Hepatocyte (in vitro differentiated cells): ENCODE measurements around the gene CPE. TPM values are rescaled to one million over a fixed set of nuclear protein-coding genes. Genes with fewer than 3 reads are reported as not detected.

ENCODE experiments used
- DNase-seq: peaks from one replicate; pipeline ENCODE4 v3.0.0-alpha.2; 2016; ENCODE audit warnings: low spot score
- H2AFZ ChIP-seq: fragments of 200-600 bp; sonication (generic); 2 replicates; pipeline ENCODE4 v1.6.0; 2016; ENCODE audit warnings: antibody characterized with exemption, mild to moderate bottlenecking
- H3K27ac ChIP-seq: fragments of 200-600 bp; sonication (generic); 2 replicates; pipeline ENCODE4 v1.5.1; 2016; ENCODE audit warnings: mild to moderate bottlenecking
- H3K27me3 ChIP-seq: fragments of 200-600 bp; sonication (generic); 2 replicates; pipeline ENCODE4 v1.6.1; 2016
- H3K36me3 ChIP-seq: fragments of 200-600 bp; sonication (generic); replicated peaks from 2 replicates; pipeline ENCODE4 v1.5.1; 2016; ENCODE audit warnings: low read depth; ENCODE audit not compliant: insufficient read depth
- H3K4me1 ChIP-seq: fragments of 200-600 bp; sonication (generic); 2 replicates; pipeline ENCODE4 v1.5.1; 2016; ENCODE audit warnings: mild to moderate bottlenecking, moderate library complexity; ENCODE audit not compliant: insufficient read depth
- H3K4me2 ChIP-seq: fragments of 200-600 bp; sonication (generic); 2 replicates; pipeline ENCODE4 v1.6.0; 2016
- H3K4me3 ChIP-seq: fragments of 200-600 bp; sonication (generic); 2 replicates; pipeline ENCODE4 v1.5.1; 2016; ENCODE audit warnings: mild to moderate bottlenecking
- H3K79me2 ChIP-seq: fragments of 200-600 bp; sonication (generic); 2 replicates; pipeline ENCODE4 v1.6.0; 2017; ENCODE audit warnings: mild to moderate bottlenecking
- H3K9me2 ChIP-seq: fragments of 200-600 bp; sonication (generic); replicated peaks from 2 replicates; pipeline ENCODE4 v1.6.0; 2017; ENCODE audit warnings: mild to moderate bottlenecking; ENCODE audit not compliant: insufficient read depth
- H3K9me3 ChIP-seq: fragments of 200-600 bp; sonication (generic); 2 replicates; pipeline ENCODE4 v1.5.1; 2016; ENCODE audit warnings: low read depth, mild to moderate bottlenecking
- H4K20me1 ChIP-seq: fragments of 200-600 bp; sonication (generic); 2 replicates; pipeline ENCODE4 v1.6.0; 2016; ENCODE audit warnings: mild to moderate bottlenecking; ENCODE audit not compliant: insufficient read depth, poor library complexity, severe bottlenecking
- EZH2 ChIP-seq: fragments of 200-600 bp; sonication (generic); IDR thresholded peaks from 2 replicates; pipeline ENCODE4 v1.6.1; 2016; ENCODE audit warnings: antibody characterized with exemption, mild to moderate bottlenecking, borderline replicate concordance
- EZH2phosphoT487 ChIP-seq: fragments of 200-600 bp; sonication (generic); IDR thresholded peaks from one replicate; pipeline ENCODE4 v1.6.1; 2018; ENCODE audit warnings: antibody characterized with exemption, mild to moderate bottlenecking, low read depth, moderate library complexity; ENCODE audit not compliant: unreplicated experiment, severe bottlenecking
- WGBS: methylation state at CpG from one replicate; pipeline ENCODE4 v1.1.6; 2016; ENCODE audit warnings: low lambda C conversion rate; ENCODE audit errors: missing lambda C conversion rate; 5-methylcytosine and 5-hydroxymethylcytosine counted together
- polyA plus RNA-seq: library from polyadenylated mRNA; unstranded; fragments of >200 nt; fragmentation: Nextera tagmentation; extraction: Ambion mirVana; gene quantifications from 2 replicates; pipeline ENCODE4 v1.2.1, GENCODE V29; 2016
- total RNA-seq: library from RNA; depleted of rRNA; stranded (reverse); fragments of >200 nt; gene quantifications from 2 replicates; pipeline ENCODE4 v1.2.3, GENCODE V29; 2014
- TF ChIP-seq, protein P1 (sequence below): fragments of 200-600 bp; sonication (generic); IDR thresholded peaks from 2 replicates; pipeline ENCODE4 v1.5.1; 2016; ENCODE audit warnings: antibody characterized with exemption, mild to moderate bottlenecking; ENCODE audit not compliant: poor library complexity

CPE gene
- total and polyA plus RNA-seq, 2 experiments from 2014 or later = 66.4 to 106 TPM

DNA sequence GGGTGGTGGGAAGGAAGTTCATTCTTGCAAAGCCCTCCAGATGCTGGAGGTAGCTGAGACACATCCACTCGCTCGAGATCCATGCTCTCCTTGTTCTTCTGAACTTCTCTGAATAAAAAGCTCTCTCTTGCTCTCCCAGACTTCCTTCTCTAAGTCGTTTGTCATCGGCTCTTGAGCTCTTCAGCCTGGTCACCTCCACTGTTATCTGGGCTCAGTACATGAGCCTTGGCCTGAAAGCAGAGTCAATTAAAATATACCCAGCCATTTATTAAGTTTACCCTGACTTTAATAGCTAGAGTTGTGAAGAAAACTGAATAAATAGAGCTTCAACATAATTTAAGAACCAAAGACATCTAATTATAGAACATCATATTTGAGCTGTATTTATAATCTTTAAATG lies 99.0 kb downstream of the CPE start:
- Histone ChIP-seq H3K27ac (no peak overlapping the region), H4K20me1 (no peaks in the 10 kb centered on the region), H2AFZ (no peak overlapping the region), H3K4me1 (no peaks in the 10 kb centered on the region), H3K9me2 (no peaks in the 10 kb centered on the region), H3K4me3 (no peak overlapping the region), H3K79me2 (no peaks in the 10 kb centered on the region), H3K9me3 (peaks cover 2% of the 10 kb centered on the region), H3K36me3 (no peaks in the 10 kb centered on the region), H3K27me3 (no peaks in the 10 kb centered on the region), H3K4me2 (no peak overlapping the region)
- WGBS = 94% methylated on average over 4 of the region's 4 CpGs
- no peak for TF ChIP-seq EZH2phosphoT487
- TF ChIP-seq, protein P1, sequence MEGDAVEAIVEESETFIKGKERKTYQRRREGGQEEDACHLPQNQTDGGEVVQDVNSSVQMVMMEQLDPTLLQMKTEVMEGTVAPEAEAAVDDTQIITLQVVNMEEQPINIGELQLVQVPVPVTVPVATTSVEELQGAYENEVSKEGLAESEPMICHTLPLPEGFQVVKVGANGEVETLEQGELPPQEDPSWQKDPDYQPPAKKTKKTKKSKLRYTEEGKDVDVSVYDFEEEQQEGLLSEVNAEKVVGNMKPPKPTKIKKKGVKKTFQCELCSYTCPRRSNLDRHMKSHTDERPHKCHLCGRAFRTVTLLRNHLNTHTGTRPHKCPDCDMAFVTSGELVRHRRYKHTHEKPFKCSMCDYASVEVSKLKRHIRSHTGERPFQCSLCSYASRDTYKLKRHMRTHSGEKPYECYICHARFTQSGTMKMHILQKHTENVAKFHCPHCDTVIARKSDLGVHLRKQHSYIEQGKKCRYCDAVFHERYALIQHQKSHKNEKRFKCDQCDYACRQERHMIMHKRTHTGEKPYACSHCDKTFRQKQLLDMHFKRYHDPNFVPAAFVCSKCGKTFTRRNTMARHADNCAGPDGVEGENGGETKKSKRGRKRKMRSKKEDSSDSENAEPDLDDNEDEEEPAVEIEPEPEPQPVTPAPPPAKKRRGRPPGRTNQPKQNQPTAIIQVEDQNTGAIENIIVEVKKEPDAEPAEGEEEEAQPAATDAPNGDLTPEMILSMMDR = no peak
- TF ChIP-seq EZH2 = no peak
- no peak for DNase-seq

DNA sequence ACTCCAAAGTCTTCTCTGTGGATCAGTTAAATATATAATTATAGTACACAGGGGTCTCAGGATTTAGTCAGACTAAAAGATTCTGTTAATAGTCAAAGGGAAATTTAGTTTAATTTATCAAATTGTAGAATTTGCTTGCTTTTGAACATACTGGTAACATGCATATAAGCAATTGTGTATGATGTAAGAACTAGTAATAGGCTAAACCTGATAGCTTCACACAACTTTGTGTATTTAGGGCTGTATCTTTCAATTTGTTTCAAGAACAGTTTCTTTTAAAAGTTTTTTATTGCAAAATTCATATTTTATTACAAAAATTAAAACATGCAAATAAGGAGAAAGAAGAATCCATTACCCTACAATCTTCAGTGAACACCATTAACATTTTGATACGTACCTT lies 99.5 kb downstream of the CPE start:
- H3K27ac ChIP-seq = no peak overlapping the region
- H3K4me2 ChIP-seq = no peak overlapping the region
- H2AFZ ChIP-seq = no peak overlapping the region
- no peaks in the 10 kb centered on the region for H3K9me3 ChIP-seq
- DNase-seq = no peak
- no peaks in the 10 kb centered on the region for H3K27me3 ChIP-seq
- no peaks in the 10 kb centered on the region for H3K9me2 ChIP-seq
- no peak overlapping the region for H3K4me3 ChIP-seq
- H4K20me1 ChIP-seq = no peaks in the 10 kb centered on the region
- H3K79me2 ChIP-seq = no peaks in the 10 kb centered on the region
- TF ChIP-seq EZH2 = no peak
- TF ChIP-seq, protein P1 = no peak
- TF ChIP-seq EZH2phosphoT487 = no peak
- no peaks in the 10 kb centered on the region for H3K36me3 ChIP-seq
- no peaks in the 10 kb centered on the region for H3K4me1 ChIP-seq
- WGBS = 96% methylated on average over 1 of the region's 1 CpG

DNA sequence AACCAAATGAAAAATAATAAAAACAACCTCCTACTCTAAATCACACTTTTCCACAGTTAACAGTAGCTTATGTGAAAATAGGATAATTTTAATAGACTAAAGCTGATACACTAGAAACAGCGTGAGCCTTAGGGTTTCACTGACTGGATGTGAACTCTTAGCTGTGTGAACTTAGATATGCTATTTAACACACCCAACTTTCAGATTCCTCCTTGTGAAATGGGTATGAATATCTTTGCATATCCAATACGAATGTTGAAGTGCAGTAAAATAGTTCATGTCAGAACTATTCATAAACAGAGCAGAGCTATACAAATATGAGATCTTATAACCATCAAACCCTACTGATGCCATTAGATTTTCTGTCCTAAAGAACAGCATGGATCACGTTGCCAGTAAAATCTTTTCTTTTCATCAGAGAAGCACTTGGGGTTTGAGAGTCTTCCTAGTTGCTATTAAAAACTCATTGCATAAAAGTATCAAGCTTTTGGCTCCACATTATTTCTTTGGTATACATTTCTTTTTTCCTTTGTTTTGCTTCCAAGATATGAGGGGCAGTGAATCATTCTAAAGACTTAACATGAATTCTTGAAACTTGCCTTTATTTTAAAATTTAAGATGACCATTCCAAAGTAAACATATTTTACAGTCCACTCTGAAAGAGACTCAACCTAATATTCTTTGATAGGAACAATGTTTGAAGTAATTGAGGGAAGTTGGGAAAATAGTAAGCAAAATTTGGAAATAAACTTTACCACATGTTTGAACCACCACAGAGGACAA lies 102.4 kb downstream of the CPE start:
- Histone ChIP-seq H3K4me3 (no peak overlapping the region), H3K9me2 (no peaks in the 10 kb centered on the region), H2AFZ (no peak overlapping the region), H3K79me2 (no peaks in the 10 kb centered on the region), H3K4me2 (no peak overlapping the region), H3K27me3 (no peaks in the 10 kb centered on the region), H3K27ac (no peak overlapping the region), H3K9me3 (no peaks in the 10 kb centered on the region), H3K36me3 (no peaks in the 10 kb centered on the region), H3K4me1 (no peaks in the 10 kb centered on the region), H4K20me1 (no peaks in the 10 kb centered on the region)
- TF ChIP-seq EZH2 (no peak), EZH2phosphoT487 (no peak)
- TF ChIP-seq, protein P1 = no peak
- 93% methylated on average over 3 of the region's 3 CpGs for WGBS
- DNase-seq = no peak
